Measurements from ENCODE around the gene SUSD6. TPM values are rescaled to one million over a fixed set of nuclear protein-coding genes. Genes with fewer than 3 reads are reported as not detected.
A peak's percentile ranks its signal among the peaks of the same experiment; 100 is the strongest.
"Not testable (repeated sequence)": the region's sequence is repeated elsewhere in the genome, so short reads cannot be mapped to it uniquely, and the experiment has no call there.

The SUSD6 gene
- total RNA-seq, 1 experiment from 2014 or later: 24.1 TPM

GRCh38 chr14:69696204-69696527, 84.8 kb downstream of the SUSD6 start:
- Histone ChIP-seq H3K27ac (no peak overlapping the region), H3K4me3 (no peak overlapping the region), H3K79me2 (ENCODE audit: low read depth) (no peaks in the 10 kb centered on the region), H3F3A (ENCODE audit: insufficient read depth, low read depth) (no peaks in the 10 kb centered on the region), H3K4me2 (no peak overlapping the region), H3K36me3 (ENCODE audit: low read depth) (no peaks in the 10 kb centered on the region), H3K9me3 (ENCODE audit: insufficient read depth, low read depth) (no peaks in the 10 kb centered on the region), H3K9me2 (ENCODE audit: insufficient read depth) (no peaks in the 10 kb centered on the region), H2AFZ (no peak overlapping the region), H4K20me1 (ENCODE audit: insufficient read depth) (no peaks in the 10 kb centered on the region), H3K4me1 (replicated peaks; ENCODE audit: insufficient read depth) (peaks cover 8% of the 10 kb centered on the region), H3K27me3 (ENCODE audit: insufficient read depth, low read depth) (no peaks in the 10 kb centered on the region)
- ChIA-PET CTCF (no interaction called here), POLR2A (ENCODE audit: unreplicated experiment) (no interaction called here)
- TF ChIP-seq CTCF (conservative IDR thresholded peaks at IDR 0.05) (no peak), EZH2 (IDR thresholded peaks at IDR 0.05; ENCODE audit: low read depth) (no peak)
- intact Hi-C loops (cut with micrococcal nuclease; ENCODE audit: unreplicated experiment): no loop called here
- no peak for DNase-seq
- no TSS peak for BruUV-seq (replicated peaks)

GRCh38 chr14:69696633-69697557, 85.5 kb downstream of the SUSD6 start:
- Histone ChIP-seq H3K79me2 (ENCODE audit: low read depth) (no peaks in the 10 kb centered on the region), H2AFZ (no peak overlapping the region), H3K4me2 (no peak overlapping the region), H3F3A (ENCODE audit: insufficient read depth, low read depth) (no peaks in the 10 kb centered on the region), H3K4me1 (replicated peaks; ENCODE audit: insufficient read depth) (peaks cover 8% of the 10 kb centered on the region), H3K36me3 (ENCODE audit: low read depth) (no peaks in the 10 kb centered on the region), H3K9me2 (ENCODE audit: insufficient read depth) (no peaks in the 10 kb centered on the region), H3K27ac (no peak overlapping the region), H3K4me3 (no peak overlapping the region), H4K20me1 (ENCODE audit: insufficient read depth) (no peaks in the 10 kb centered on the region), H3K27me3 (ENCODE audit: insufficient read depth, low read depth) (no peaks in the 10 kb centered on the region), H3K9me3 (ENCODE audit: insufficient read depth, low read depth) (no peaks in the 10 kb centered on the region)
- intact Hi-C loops (cut with micrococcal nuclease; ENCODE audit: unreplicated experiment): no loop called here
- TF ChIP-seq EZH2 (IDR thresholded peaks at IDR 0.05; ENCODE audit: low read depth) (no peak), CTCF (conservative IDR thresholded peaks at IDR 0.05) (no peak)
- no peak for DNase-seq
- ChIA-PET POLR2A (ENCODE audit: unreplicated experiment) (no interaction called here), CTCF (no interaction called here)
- TSS peak; percentile 47 for BruUV-seq (replicated peaks)

GRCh38 chr14:69698572-69698971, 87.2 kb downstream of the SUSD6 start:
- H3K36me3 ChIP-seq (ENCODE audit: low read depth): no peaks in the 10 kb centered on the region
- TF ChIP-seq CTCF (conservative IDR thresholded peaks at IDR 0.05) (no peak), EZH2 (IDR thresholded peaks at IDR 0.05; ENCODE audit: low read depth) (no peak)
- H3K4me3 ChIP-seq: no peak overlapping the region
- CTCF ChIA-PET: no interaction called here
- DNase-seq: no peak
- no peaks in the 10 kb centered on the region for H3K79me2 ChIP-seq (ENCODE audit: low read depth)
- no TSS peak for BruUV-seq (replicated peaks)
- no peaks in the 10 kb centered on the region for H3K9me3 ChIP-seq (ENCODE audit: insufficient read depth, low read depth)
- no peak overlapping the region for H2AFZ ChIP-seq
- H4K20me1 ChIP-seq (ENCODE audit: insufficient read depth): no peaks in the 10 kb centered on the region
- POLR2A ChIA-PET (ENCODE audit: unreplicated experiment): interaction anchor here (0.6 kb wide), 1 partner anchor 43 kb away, joined by 12 read pairs; no protein-coding TSS in a partner anchor
- no peak overlapping the region for H3K4me2 ChIP-seq
- intact Hi-C loops (cut with micrococcal nuclease; ENCODE audit: unreplicated experiment): no loop called here
- H3K9me2 ChIP-seq (ENCODE audit: insufficient read depth): no peaks in the 10 kb centered on the region
- no peaks in the 10 kb centered on the region for H3F3A ChIP-seq (ENCODE audit: insufficient read depth, low read depth)
- no peaks in the 10 kb centered on the region for H3K27me3 ChIP-seq (ENCODE audit: insufficient read depth, low read depth)
- peaks cover 8% of the 10 kb centered on the region for H3K4me1 ChIP-seq (replicated peaks; ENCODE audit: insufficient read depth)
- no peak overlapping the region for H3K27ac ChIP-seq

GRCh38 chr14:69699243-69699642, 87.8 kb downstream of the SUSD6 start:
- POLR2A ChIA-PET (ENCODE audit: unreplicated experiment); intact Hi-C loops (cut with micrococcal nuclease; ENCODE audit: unreplicated experiment); H3K4me2 ChIP-seq; H3K4me1 ChIP-seq (replicated peaks; ENCODE audit: insufficient read depth); H3K4me3 ChIP-seq; CTCF ChIA-PET; BruUV-seq (replicated peaks); H3K27ac ChIP-seq; H3K79me2 ChIP-seq (ENCODE audit: low read depth); H3K27me3 ChIP-seq (ENCODE audit: insufficient read depth, low read depth); H3K9me2 ChIP-seq (ENCODE audit: insufficient read depth); H2AFZ ChIP-seq; H4K20me1 ChIP-seq (ENCODE audit: insufficient read depth); H3F3A ChIP-seq (ENCODE audit: insufficient read depth, low read depth); H3K36me3 ChIP-seq (ENCODE audit: low read depth); DNase-seq; H3K9me3 ChIP-seq (ENCODE audit: insufficient read depth, low read depth): not testable (repeated sequence)

Data from PC-9 (cell line).